A549 (cell line): ENCODE data around the gene PHF2.

Source experiments
- CTCF ChIP-seq: fragments of >200 bp; sonication (Bioruptor Twin); formaldehyde crosslinking; IDR thresholded peaks from 3 replicates; pipeline ENCODE4 v1.5.1; 2016
- PBX3 ChIP-seq: IDR thresholded peaks from 2 replicates; pipeline ENCODE4 v1.6.1; 2012
- POLR2A ChIP-seq: IDR thresholded peaks from 2 replicates; pipeline ENCODE4 v1.6.1; 2012; ENCODE audit warnings: mild to moderate bottlenecking, low read length
- SREBF2 ChIP-seq: fragments of 450-650 bp; IDR thresholded peaks from 2 replicates; pipeline ENCODE4 v1.6.1; 2014; ENCODE audit warnings: mild to moderate bottlenecking, moderate library complexity
- ZFP36 ChIP-seq: fragments of 450-650 bp; IDR thresholded peaks from 2 replicates; pipeline ENCODE4 v1.6.1; 2014; ENCODE audit warnings: borderline replicate concordance; ENCODE audit not compliant: partially characterized antibody
- TF ChIP-seq, protein P1 (sequence below): fragments of 250-450 bp; sonication (Bioruptor Pico); IDR thresholded peaks from 2 replicates; pipeline ENCODE4 v1.5.0; 2021; ENCODE audit warnings: mild to moderate bottlenecking, moderate library complexity, borderline replicate concordance

GRCh38 chr9:93629920-93630319 is 53.5 kb downstream of the PHF2 start:
- TF ChIP-seq PBX3 (no peak), POLR2A (no peak), CTCF (no peak), ZFP36 (no peak), SREBF2 (no peak)
- TF ChIP-seq, protein P1, sequence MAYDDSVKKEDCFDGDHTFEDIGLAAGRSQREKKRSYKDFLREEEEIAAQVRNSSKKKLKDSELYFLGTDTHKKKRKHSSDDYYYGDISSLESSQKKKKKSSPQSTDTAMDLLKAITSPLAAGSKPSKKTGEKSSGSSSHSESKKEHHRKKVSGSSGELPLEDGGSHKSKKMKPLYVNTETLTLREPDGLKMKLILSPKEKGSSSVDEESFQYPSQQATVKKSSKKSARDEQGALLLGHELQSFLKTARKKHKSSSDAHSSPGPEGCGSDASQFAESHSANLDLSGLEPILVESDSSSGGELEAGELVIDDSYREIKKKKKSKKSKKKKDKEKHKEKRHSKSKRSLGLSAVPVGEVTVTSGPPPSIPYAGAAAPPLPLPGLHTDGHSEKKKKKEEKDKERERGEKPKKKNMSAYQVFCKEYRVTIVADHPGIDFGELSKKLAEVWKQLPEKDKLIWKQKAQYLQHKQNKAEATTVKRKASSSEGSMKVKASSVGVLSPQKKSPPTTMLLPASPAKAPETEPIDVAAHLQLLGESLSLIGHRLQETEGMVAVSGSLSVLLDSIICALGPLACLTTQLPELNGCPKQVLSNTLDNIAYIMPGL (CRISPR knock-in tag), result no peak
